Stimulated activated CD4-positive, alpha-beta T cell treated with anti-CD3 and anti-CD28 coated beads, TNF-alpha, amount 100 ng/mL, for 4 hours (primary cell): ENCODE measurements around the gene DISP2.

Source experiments
- DNase-seq, 3 experiments: peaks; one replicate each; pipeline ENCODE4 v3.0.0-alpha.2; 2020; ENCODE audit warnings: low read depth in 3 of 3

The DISP2 gene

GRCh38 chr15:40388941-40389823 is 31.2 kb downstream of the DISP2 start:
- no peak for DNase-seq

- no peak for DNase-seq
Measured at GRCh38 chr15:40389824-40390595, 32.0 kb downstream of the DISP2 start.

- no peak for DNase-seq
Measured at GRCh38 chr15:40392986-40393948, 35.2 kb downstream of the DISP2 start.

- no peak for DNase-seq
Measured at GRCh38 chr15:40397688-40398412, 39.8 kb downstream of the DISP2 start.

GRCh38 chr15:40398413-40398873 is 40.4 kb downstream of the DISP2 start:
- DNase-seq, result no peak

GRCh38 chr15:40399370-40399769 is 41.4 kb downstream of the DISP2 start:
- no peak for DNase-seq

- peak; percentile 69 to 75 (median 70) for DNase-seq
Measured at GRCh38 chr15:40405501-40406381, 47.7 kb downstream of the DISP2 start, which contains the start of gene IVD. IVD (plus strand) TSS chr15:40405795; CDS start chr15:40405828, 33 bp downstream.

- no peak for DNase-seq
Measured at GRCh38 chr15:40407330-40407990, 49.4 kb downstream of the DISP2 start.

GRCh38 chr15:40409366-40409765 is 51.3 kb downstream of the DISP2 start:
- no peak for DNase-seq

- DNase-seq, result no peak
Measured at GRCh38 chr15:40410476-40410875, 52.5 kb downstream of the DISP2 start.

- DNase-seq, result no peak
Measured at GRCh38 chr15:40412095-40412759, 54.2 kb downstream of the DISP2 start.

GRCh38 chr15:40413036-40413435 is 55.0 kb downstream of the DISP2 start:
- DNase-seq, result no peak

- DNase-seq, result no peak
Measured at GRCh38 chr15:40414816-40415215, 56.8 kb downstream of the DISP2 start.

- DNase-seq, result no peak
Measured at GRCh38 chr15:40415226-40415625, 57.2 kb downstream of the DISP2 start.

- no peak for DNase-seq
Measured at GRCh38 chr15:40416056-40416455, 58.0 kb downstream of the DISP2 start.

GRCh38 chr15:40418126-40418525 is 60.1 kb downstream of the DISP2 start:
- no peak for DNase-seq

- no peak for DNase-seq
Measured at GRCh38 chr15:40420071-40420713, 62.2 kb downstream of the DISP2 start.

- no peak for DNase-seq
Measured at GRCh38 chr15:40420793-40421192, 62.8 kb downstream of the DISP2 start.
